HG02981 (cell line): Measurements from ENCODE around the gene CTBS.

Source experiments
- ATAC-seq: cut with Tn5 transposase; IDR thresholded peaks from one replicate; pipeline ENCODE4 v1.9.1; 2021; ENCODE audit warnings: mild to moderate bottlenecking, moderate library complexity; ENCODE audit not compliant: unreplicated experiment

Gene CTBS

DNA sequence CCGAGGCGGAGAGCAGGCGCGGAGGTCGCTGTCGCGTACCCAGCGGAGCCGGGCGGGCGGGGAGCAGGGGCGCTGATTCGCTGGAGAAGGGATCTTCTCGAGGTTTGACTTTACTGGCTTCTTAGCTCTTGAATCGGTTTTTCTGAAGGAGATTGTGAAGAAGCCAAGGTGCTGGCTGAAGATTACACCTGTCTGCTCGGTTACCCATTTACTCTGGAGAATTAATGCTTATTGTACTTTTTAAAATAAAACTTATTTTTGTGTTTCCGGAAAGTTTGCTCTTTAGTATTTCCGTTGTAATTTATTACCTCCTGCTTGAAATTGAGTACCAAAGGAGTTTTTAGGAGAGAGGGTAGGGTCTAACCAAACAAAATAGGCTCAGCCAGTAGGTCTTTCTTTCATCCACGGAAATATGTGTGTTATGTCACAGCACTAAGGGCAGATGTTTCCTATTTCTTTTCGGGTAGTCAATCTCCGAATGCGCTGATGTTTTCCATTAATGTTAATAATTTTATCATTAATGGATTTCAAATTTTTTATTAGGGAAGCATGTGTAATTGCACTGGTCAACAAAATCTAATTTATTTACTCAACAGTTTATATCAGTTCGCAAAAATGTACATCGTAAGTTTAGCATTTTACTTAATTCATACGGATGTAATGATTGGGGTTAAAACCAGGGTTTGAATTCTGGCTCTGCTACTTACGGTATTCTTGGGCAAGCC is 67.3 kb downstream of the CTBS start:
- no peak for ATAC-seq

DNA sequence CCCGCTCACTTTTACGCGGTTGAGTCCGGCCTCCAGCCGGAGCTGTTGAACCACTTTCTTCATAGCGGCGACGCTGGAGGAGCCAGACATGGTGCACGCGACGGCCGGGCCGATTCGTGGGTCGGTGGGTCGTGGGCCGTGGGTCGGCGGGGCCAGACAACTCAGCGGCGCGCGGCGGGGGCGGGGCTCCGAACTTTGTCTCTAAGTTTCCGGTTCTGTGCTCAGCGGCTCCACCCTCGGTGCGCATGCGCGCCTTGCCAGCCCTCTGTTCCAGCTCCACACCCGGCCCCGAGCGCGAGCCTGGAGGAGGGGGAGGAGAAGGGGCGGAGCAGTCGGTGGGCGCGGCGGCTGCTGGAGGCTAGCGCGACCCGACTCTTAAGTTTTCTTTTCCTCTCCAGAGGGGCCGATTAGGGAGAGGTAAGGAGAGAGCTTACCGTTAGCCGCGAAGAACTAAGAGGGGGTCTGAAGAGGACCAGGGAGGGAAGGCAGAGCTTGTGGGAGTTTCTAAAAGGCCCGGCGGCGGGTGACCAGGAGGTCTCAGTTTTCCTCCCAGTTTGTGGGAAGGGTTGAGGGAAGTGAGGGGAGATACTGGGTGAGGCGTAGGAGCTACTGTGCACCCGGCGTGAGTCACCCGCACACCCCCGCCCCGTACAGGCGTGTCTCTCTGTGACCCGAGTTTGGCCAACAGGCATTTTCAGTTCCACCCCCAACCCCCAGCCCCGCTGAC is 68.1 kb downstream of the CTBS start, which contains the start of the genes GNG5 and SPATA1:
Gene GNG5, minus strand, starts transcription at position 580 of the 727 bp plus-strand sequence. Its CDS starts 490 bp downstream, at position 90.
Gene SPATA1, plus strand, starts transcription at position 385 of the 727 bp plus-strand sequence. CDS start 9,974 bp downstream, outside the sequence.
- peak; percentile 77 for ATAC-seq

DNA sequence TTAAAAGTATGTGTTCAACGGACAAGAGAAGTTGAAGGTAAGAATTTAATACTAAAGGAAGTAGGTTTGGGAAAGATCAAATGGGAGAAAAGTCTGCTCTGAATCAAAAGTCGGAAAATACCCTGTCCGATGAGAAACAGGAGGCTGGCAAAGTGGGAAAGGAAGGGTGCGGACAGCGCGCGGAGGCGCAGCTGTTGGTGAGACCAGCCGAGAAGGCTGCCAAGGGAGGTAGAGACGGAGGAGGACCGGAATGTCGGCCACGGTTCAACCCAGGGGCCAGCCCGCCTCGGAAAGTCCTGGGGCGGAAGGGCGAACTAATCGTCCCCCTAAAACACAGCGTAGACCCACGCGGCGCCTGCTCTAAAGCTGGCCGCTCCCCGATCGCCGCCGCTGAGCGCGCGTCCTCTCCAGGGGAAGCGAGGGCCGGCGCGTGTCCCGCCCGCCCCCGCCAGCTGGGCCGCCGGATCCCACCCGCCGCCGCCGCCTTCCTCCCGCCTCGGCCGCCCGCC is 68.7 kb downstream of the CTBS start:
- ATAC-seq: peak; percentile 34

DNA sequence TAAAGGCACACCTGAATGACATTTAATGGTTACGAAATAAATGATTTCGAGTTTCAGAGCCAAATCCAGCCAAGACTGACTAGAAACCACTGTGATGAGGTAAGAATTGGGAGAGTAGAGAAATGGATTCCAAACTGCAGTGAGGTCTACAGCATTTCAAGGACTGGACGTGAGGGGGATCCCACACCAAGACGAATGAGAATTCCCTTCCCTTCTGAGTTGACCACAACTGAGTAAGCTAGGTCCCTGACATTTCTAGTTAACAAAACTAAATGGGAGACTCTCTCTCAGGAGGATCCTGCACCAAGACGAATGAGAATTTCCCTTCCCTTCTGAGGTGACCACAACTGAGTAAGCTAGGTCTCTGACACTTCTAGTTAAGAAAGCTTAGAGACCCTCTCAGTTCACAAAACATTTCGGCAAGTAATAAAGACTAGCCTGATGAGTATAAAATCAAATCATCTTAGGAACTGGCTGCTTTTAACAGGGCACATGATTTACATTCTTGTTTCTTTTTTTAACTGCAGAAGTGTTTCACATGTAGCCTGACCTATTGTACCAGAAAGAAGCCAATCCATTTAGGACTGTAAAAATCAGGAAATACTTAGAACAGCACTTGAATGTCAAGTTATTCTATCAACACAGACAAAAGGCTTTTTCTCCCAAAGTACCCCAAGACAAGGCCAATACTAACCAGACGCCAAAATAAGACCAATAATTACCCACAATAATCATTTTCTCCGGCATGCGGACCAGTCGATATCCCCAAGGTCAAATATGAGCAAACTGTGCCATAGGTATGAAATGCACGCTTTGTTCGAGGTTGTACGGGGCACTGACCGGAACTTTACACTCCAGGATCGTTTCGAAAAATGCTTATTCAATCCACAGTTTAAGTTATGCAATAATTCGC is 69.4 kb downstream of the CTBS start:
- ATAC-seq: no peak

DNA sequence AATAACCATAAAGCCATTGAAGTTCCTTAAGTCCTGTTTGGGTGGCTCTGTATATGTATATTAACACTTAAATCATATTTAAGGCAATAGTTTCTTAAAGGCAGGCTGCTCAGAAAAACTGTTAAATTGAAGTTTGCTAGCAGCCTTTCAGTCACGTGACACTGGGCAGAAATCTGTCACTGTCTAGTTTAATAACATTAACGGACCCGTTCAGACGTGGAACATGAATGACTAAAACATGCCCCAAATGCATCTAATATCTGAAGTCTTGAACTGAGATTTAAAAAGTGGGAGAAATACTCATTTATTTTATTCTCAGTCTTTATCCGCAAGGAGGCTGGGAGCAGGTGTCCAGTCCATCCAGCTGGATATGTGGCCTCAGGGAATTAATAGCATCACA is 71.3 kb downstream of the CTBS start:
- ATAC-seq: no peak
